Measurements from ENCODE around the gene ABCA9.

GRCh38 chr17:68953340-68953997 lies 107.3 kb downstream of the ABCA9 start:
- TF ChIP-seq RARB (CRISPR knock-in tag; IDR thresholded peaks at IDR 0.05), result no peak
- no peak for TF ChIP-seq E2F6 (IDR thresholded peaks at IDR 0.05; ENCODE audit: borderline replicate concordance, low read depth)
- no peak for TF ChIP-seq SREBF2 (IDR thresholded peaks at IDR 0.05)
- TF ChIP-seq ZC3H11A (IDR thresholded peaks at IDR 0.05), result no peak
- TF ChIP-seq JUN (IDR thresholded peaks at IDR 0.05), result no peak
- no peak for TF ChIP-seq CTCF (IDR thresholded peaks at IDR 0.05)
- no peak for TF ChIP-seq PBX3 (IDR thresholded peaks at IDR 0.05)
- no peak for TF ChIP-seq MAFK (IDR thresholded peaks at IDR 0.05; ENCODE audit: partially characterized antibody)
- no peak for TF ChIP-seq RFX5 (IDR thresholded peaks at IDR 0.05)
- TF ChIP-seq HDAC2 (IDR thresholded peaks at IDR 0.05), result no peak

Data from A549 (cell line).